Dedifferentiated amniotic fluid mesenchymal stem cell (primary cell): ENCODE results near the gene FAM120A.

Source experiments
- DNase-seq: peaks from one replicate; pipeline ENCODE4 v3.0.0-alpha.2; 2016; ENCODE audit errors: extremely low spot score

Gene FAM120A

DNA sequence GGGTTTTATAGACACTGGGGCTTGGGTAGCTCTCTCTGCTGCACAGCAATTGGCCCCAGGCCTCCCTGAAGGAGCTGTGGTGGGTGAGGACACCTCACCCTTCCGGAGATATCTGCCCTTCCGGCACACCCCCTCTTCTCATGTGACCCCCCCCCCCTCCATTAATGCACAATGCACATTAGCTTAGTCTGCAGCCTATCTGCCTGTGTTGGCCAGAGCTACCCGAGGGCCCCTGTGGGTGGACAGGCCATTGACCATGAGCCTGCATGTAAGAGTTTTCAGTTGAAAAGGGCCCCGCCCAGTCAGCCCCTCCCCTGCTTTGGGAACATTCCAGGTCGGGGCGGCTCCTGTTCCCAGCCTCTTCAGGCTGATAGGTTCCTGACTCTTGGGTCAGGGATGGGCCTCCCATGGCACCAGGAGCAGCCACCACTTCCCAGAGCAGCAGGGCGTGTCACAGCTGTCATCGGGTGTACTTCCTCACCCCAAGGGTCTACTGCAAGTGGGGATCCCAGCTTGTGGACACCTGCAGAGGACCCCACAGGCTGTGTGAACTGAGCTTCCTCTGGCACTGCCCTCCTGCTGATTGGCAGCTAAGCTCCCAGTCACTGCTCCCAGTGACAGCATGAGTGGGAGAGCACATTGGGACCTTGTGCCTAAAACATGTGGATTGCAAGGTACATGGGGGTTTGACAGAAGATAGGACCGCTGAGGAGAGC lies 142.7 kb downstream of the FAM120A start:
- DNase-seq, result no peak

GRCh38 chr9:93595461-93595860 lies 144.0 kb downstream of the FAM120A start:
- no peak for DNase-seq

- no peak for DNase-seq
Measured at GRCh38 chr9:93595861-93596365, 144.4 kb downstream of the FAM120A start.

GRCh38 chr9:93596399-93596798 lies 144.9 kb downstream of the FAM120A start:
- no peak for DNase-seq

- DNase-seq, result no peak
Measured at GRCh38 chr9:93597142-93597706, 145.7 kb downstream of the FAM120A start.

DNA sequence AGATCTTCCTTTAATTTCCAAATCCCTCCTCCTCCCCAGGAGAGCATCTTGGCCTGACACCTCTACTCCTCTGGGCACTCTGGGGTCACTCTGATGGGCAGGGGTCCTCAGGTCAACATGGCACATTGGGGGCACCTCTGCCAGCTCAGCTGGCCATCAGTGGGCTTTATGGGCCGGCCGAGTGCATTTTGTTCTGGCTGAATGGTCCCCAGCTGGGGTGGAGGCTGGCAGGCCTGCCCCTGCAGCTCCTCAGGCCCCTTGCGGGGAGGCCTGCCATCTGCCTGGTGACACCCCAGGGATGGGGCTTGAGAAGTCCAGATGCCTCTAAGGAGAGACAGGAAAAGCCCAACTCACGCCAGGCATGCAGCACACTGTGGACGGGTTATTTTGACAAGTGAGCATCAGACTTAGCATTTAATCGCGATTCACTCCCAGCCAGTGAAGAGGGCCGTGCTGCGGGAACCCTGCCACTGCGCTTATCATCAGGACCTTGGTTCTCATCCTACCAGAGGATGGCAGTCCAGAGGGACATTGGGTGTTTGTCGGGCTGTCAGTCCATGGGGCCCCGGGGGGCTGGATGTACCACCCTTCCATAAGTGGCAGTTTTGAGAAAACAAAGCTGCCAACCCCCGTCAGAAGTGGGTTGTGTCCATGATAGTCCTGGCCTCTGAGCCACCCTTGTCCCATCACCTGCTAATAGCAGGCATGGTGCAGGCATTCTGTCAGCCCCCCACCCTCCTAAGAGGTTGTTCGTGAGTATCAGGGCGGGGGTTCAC lies 146.6 kb downstream of the FAM120A start:
- no peak for DNase-seq

- no peak for DNase-seq
Measured at GRCh38 chr9:93598647-93599241, 147.3 kb downstream of the FAM120A start.

GRCh38 chr9:93599571-93600403 lies 148.3 kb downstream of the FAM120A start:
- DNase-seq, result no peak

DNA sequence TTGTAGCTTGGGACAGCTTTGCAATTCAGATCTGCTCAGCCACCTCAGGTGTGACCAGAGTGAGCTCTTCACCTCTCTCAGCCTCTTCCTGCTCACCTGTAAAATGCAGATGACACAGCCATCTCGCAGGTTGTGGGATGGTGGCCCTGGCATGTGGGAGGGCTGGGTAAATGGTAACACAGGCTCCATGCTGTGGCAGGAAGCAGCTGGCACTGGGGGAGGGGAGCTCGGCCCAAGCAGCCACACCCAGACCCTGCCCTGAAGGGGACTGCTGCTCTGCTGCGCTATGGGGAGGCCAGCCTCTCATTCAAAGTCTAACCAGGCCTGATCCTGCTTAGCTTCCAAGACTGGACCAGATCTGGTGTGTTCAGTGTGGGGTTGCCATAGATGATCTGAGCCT lies 149.0 kb downstream of the FAM120A start:
- no peak for DNase-seq

GRCh38 chr9:93601063-93601462 lies 149.6 kb downstream of the FAM120A start:
- no peak for DNase-seq

DNA sequence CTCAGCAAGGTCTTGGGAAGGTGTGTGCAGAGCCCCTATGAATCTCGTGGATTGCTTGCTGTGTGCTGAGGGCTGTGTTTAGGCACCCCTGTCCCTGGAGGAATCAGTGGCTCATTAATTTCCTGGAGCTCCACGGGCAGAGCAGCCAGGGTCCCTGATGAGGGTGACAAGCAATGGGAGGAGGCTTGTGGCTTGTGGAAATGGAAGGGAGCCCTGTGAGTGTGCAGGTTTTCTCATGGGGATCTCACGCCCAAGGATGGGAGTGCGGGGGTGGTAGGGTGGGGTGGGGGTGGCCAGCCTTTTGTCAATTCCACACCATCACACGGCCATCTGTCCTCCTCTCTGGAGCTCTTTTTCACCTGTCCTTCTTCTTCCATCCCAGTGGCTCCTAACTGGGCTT lies 150.2 kb downstream of the FAM120A start:
- DNase-seq, result no peak

DNA sequence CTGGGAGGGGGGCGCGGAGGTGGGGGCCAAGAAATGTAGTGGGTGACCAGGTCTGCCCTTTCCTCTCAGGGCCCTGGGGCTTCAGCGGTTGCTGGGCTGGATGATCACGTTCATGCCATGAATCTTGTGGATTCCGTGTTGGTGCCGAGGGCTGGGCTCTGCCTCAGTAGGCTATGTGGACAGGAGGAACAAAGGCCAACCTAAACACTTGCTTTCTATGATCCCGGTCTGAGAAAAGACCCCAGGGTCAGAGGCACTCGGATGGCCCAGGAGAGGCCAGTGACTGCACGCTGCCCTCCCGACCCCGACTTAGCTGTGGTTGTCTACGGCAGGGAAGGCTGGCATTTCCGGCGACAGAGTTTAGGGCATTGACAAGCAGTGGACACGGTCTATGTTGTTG lies 151.5 kb downstream of the FAM120A start:
- no peak for DNase-seq

DNA sequence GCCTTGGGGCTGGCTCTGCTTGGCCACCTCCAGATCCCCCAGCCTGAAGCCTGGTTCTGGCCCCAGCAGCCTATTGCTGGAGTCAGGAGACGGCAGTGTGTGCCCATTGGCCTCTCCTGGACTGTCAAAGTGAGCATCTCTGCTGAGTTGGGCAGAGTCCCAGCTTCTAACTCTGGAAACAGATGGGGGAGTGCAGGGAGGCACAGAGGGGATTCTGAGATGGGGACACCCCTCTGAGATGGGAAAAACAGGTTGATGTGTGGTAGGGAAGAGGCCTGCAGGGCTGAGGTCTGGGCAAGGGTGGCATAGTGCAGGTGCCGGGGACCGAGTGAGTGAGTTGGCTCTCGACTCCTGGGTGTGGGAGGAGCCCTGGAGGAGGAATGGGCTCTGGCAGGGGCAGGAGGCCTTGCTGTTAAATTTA lies 152.4 kb downstream of the FAM120A start:
- DNase-seq, result no peak

GRCh38 chr9:93606187-93606586 lies 154.7 kb downstream of the FAM120A start:
- DNase-seq, result no peak

- DNase-seq, result no peak
Measured at GRCh38 chr9:93610206-93610605, 158.7 kb downstream of the FAM120A start.

- DNase-seq, result no peak
Measured at GRCh38 chr9:93612052-93612795, 160.7 kb downstream of the FAM120A start.

GRCh38 chr9:93612796-93613154 lies 161.3 kb downstream of the FAM120A start:
- DNase-seq, result no peak

DNA sequence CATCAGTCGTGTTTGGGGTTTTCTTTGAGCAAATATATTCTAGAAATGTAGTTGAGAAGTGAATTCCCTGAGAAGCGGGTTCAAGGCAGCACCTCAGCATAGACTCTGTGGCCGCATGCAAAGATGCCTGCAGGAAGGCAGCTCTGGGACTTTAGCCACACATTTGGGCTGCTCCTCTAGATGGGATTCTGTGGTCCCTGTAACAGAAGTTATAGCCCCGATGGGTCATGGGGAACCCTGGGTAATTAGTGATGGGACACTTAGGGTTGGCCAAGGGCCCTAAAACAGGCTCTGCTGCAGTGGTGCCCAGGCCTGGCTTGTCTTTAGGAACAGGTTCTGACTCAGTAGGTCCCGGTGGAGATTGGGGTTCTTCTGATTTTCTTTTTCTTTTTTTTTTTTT lies 161.7 kb downstream of the FAM120A start:
- DNase-seq, result no peak

- no peak for DNase-seq
Measured at GRCh38 chr9:93613791-93614190, 162.3 kb downstream of the FAM120A start.

DNA sequence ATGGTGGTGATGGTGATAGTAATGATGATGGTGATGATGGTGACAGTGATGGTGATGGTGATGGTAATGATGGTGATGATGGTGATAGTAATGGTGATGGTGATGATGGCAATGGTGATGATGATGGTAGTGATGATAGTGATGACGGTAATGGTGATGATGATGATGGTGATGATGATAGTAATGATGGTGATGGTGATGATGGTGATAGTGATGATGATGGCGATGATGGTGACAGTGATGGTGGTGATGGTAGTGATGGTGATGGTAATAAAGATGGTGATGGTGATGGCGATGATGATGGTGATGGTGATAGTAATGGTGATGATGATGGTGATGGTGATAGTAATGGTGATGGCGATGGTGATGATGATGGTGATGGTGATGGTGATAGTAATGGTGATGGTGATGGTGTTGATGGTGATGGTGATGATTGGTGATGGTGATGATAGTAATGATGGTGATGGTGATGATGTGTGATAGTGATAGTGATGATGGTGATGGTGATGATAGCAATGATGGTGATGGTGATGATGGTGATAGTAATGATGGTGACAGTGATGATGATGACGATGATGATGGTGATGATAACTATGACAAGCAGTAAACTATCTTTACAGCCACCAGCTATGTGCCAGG lies 163.5 kb downstream of the FAM120A start:
- DNase-seq, result no peak
